ENCODE data around the gene TM7SF2. TPM values are rescaled to one million over a fixed set of nuclear protein-coding genes. Genes with fewer than 3 reads are reported as not detected.

The TM7SF2 gene
- total RNA-seq, 2 experiments from 2014 or later, result 12.4 to 17.5 TPM

- H3K36me3 Mint-ChIP-seq (ENCODE audit: low read depth), result peaks cover 59% of the 10 kb centered on the region
- peaks cover 42% of the 10 kb centered on the region for H3K4me1 Mint-ChIP-seq (ENCODE audit: low read depth)
- ATAC-seq (peak; percentile 86), DNase-seq (peak; percentile 100)
- no peak for TF ChIP-seq CTCF (IDR thresholded peaks at IDR 0.05)
- no peaks in the 10 kb centered on the region for H3K9me3 Mint-ChIP-seq
- H3K27me3 Mint-ChIP-seq, result no peaks in the 10 kb centered on the region
- H3K27ac Mint-ChIP-seq, result peak within 1 kb of the TSS; percentile 99
- ChIA-PET POLR2A (interaction anchor here (0.6 to 16.2 kb wide), 15 partner anchors 9 to 377 kb away, joined by 3 to 294 read pairs (median 4); partner anchors contain the start of genes ARL2, MALAT1, POLA2 and SYVN1), CTCF (interaction anchor here (1.0 to 2.3 kb wide), 13 partner anchors 8 to 262 kb away, joined by 3 to 29 read pairs (median 6); partner anchors contain the start of genes CAPN1, POLA2, SYVN1 and TM7SF2)
- peak within 1 kb of the TSS; percentile 100 for H3K4me3 Mint-ChIP-seq
- intact Hi-C loops (cut with micrococcal nuclease), result no loop called here
Observed at GRCh38 chr11:65121865-65122696, 10.4 kb downstream of the TM7SF2 start, which contains the start of the genes FAU and MRPL49. FAU (minus strand) TSS chr11:65122134; CDS start chr11:65121813, 321 bp downstream. MRPL49 (plus strand) TSS chr11:65122321; CDS start chr11:65122347, 26 bp downstream.

DNA sequence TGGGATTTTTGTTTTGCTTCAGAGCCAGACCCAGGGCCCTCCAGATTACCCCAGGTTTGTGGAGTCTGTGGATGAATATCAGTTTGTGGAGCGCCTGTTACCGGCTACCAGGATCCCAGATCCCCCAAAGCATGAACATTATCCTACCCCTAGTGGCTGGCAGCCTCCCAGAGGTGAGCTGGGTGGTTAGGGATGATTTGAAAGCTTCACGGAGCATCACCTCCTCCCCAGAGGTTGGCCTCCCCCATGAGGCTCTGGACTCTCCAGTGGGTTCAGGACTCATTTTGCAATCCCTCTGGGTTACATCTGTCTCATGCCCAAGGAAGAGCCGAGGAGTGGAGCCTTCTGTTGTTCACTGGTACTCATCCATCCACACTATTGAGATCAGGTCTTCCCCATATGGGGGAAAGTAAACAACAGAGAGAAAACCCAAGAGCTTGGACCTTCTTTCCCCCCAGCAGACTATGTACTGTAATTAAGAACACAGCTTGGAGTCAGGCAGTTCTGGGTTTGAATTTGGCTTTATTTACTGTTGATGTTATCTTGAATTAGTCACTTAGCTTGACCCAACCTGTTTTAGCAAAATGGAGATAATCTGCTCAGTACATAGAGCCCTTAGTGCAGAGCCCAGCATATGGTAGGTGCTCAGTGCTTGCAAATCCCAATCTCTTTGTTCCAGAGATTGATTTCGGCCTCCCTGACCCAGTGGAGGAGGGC, 13.0 kb downstream of the TM7SF2 start:
- H3K9me3 Mint-ChIP-seq, result no peaks in the 10 kb centered on the region
- H3K4me1 Mint-ChIP-seq (ENCODE audit: low read depth), result peaks cover 33% of the 10 kb centered on the region
- CTCF ChIA-PET, result interaction anchor here (1.3 to 1.7 kb wide), 2 partner anchors 11 to 14 kb away, joined by 5 to 6 read pairs; no protein-coding TSS in a partner anchor
- H3K27ac Mint-ChIP-seq, result peak overlapping the region; percentile 72
- H3K4me3 Mint-ChIP-seq, result peak overlapping the region; percentile 57
- H3K27me3 Mint-ChIP-seq, result no peaks in the 10 kb centered on the region
- TF ChIP-seq CTCF (IDR thresholded peaks at IDR 0.05), result no peak
- ATAC-seq (no peak), DNase-seq (no peak)
- peaks cover 47% of the 10 kb centered on the region for H3K36me3 Mint-ChIP-seq (ENCODE audit: low read depth)
- POLR2A ChIA-PET, result interaction anchor here (1.0 to 1.7 kb wide), 2 partner anchors 10 to 298 kb away, joined by 3 to 16 read pairs; partner anchors contain the start of genes NEAT1 and SYVN1
- intact Hi-C loops (cut with micrococcal nuclease), result no loop called here

DNA sequence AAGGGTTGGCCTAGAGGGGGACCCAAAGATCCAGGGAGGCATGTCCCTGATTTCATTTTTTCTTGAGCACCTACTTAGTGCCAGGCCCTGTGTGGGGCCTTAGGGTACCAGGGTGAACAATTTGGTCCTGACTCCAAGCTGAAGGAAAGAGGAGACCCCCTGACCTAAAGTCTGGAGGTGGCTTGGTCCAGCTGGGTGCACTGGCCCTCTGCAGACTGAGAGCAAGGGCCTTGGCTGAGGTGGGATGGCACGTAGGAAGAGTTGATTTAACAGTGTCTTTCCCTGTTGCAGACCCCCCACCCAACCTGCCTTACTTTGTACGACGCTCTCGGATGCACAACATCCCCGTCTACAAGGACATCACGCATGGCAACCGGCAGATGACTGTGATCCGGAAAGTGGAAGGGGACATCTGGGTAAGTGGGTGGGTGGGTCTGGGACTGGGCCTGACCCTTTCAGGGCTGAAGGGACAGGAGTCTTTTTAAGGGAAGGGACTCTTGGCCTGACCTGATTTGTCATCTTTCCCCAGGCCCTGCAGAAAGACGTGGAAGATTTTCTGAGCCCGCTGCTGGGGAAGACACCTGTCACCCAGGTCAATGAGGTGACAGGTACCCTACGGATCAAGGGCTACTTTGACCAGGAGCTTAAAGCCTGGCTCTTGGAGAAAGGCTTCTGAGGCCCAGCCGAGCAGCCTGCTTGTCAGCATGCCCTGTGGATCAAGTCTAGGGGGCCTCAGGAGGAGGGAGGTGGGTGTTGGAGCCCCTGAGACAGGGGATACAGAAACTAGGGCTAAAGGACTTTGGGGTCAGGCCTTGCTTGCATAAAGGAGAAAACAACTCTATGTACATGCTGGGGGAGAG, 13.8 kb downstream of the TM7SF2 start:
- intact Hi-C loops (cut with micrococcal nuclease), result no loop called here
- no peak overlapping the region for H3K4me3 Mint-ChIP-seq
- CTCF ChIA-PET, result interaction anchor here (1.7 kb wide), 1 partner anchor 15 kb away, joined by 5 read pairs; no protein-coding TSS in a partner anchor

More for the DNA sequence above, 13.8 kb downstream of the TM7SF2 start:
- Mint-ChIP-seq H3K9me3 (no peaks in the 10 kb centered on the region), H3K4me1 (ENCODE audit: low read depth) (peaks cover 25% of the 10 kb centered on the region), H3K27me3 (no peaks in the 10 kb centered on the region), H3K27ac (peak overlapping the region; percentile 15), H3K36me3 (ENCODE audit: low read depth) (peaks cover 39% of the 10 kb centered on the region)
- no peak for DNase-seq
- ATAC-seq, result no peak
- POLR2A ChIA-PET, result interaction anchor here (0.6 to 1.7 kb wide), 3 partner anchors 9 to 11 kb away, joined by 3 to 16 read pairs (median 5); partner anchors contain the start of gene SYVN1
- TF ChIP-seq CTCF (IDR thresholded peaks at IDR 0.05), result no peak

Measured in activated CD8-positive, alpha-beta T cell treated with anti-CD3 and anti-CD28 coated beads for 36 hours (primary cell).